ENCODE data around the gene ARFGAP2.

The ARFGAP2 gene

GRCh38 chr11:47176328-47177228 is at the start of gene ARFGAP2 (continued):
- peak; percentile 86; the same call in 1 of the 2 replicates for TF ChIP-seq PATZ1 (tag by site-specific recombination; IDR thresholded peaks at IDR 0.05)
- TF ChIP-seq GLI2 (tag by site-specific recombination; IDR thresholded peaks at IDR 0.05; ENCODE audit: borderline replicate concordance, low read depth): no peak
- no peak for TF ChIP-seq ELK4 (IDR thresholded peaks at IDR 0.05; ENCODE audit: borderline replicate concordance, low read depth, low read length)
- peak; percentile 50; the same call in 1 of the 2 replicates for TF ChIP-seq KLF8 (tag by site-specific recombination; IDR thresholded peaks at IDR 0.05)
- TF ChIP-seq ZNF394 (tag by site-specific recombination; IDR thresholded peaks at IDR 0.05; ENCODE audit: borderline replicate concordance): no peak
- peak; percentile 87 for TF ChIP-seq GLIS1 (tag by site-specific recombination; IDR thresholded peaks at IDR 0.05)
- no peak for TF ChIP-seq ZNF792 (tag by site-specific recombination; IDR thresholded peaks at IDR 0.05)
- no peak for TF ChIP-seq ZNF624 (tag by site-specific recombination; IDR thresholded peaks at IDR 0.05)
- TF ChIP-seq YY1 (tag by site-specific recombination; IDR thresholded peaks at IDR 0.05): peak; percentile 74
- peak; percentile 87 for TF ChIP-seq SP2 (tag by site-specific recombination; IDR thresholded peaks at IDR 0.05)
- peak; percentile 87 for TF ChIP-seq GLIS2 (tag by site-specific recombination; IDR thresholded peaks at IDR 0.05)
- TF ChIP-seq ZBTB17 (tag by site-specific recombination; IDR thresholded peaks at IDR 0.05): peak; percentile 68
- no peak for TF ChIP-seq ZNF449 (tag by site-specific recombination; IDR thresholded peaks at IDR 0.05)
- 0 out of 2 replicates have a peak, but pooled peaks have one; percentile 18 for TF ChIP-seq ZIC2 (tag by site-specific recombination; IDR thresholded peaks at IDR 0.05)
- TF ChIP-seq ZBTB26 (tag by site-specific recombination; optimal IDR thresholded peaks at IDR 0.05): peak; percentile 59

GRCh38 chr11:47225552-47226400 is 49.1 kb upstream of the ARFGAP2 start:
- CTCF ChIA-PET: interaction anchor here (0.6 to 1.5 kb wide), 3 partner anchors 33 to 41 kb away, joined by 3 to 7 read pairs (median 4); no protein-coding TSS in a partner anchor
- Histone ChIP-seq H3K4me1 (ENCODE audit: control insufficient read depth, insufficient read depth, low read length) (no peaks in the 10 kb centered on the region), H3K4me3 (ENCODE audit: low read depth, low read length) (no peak overlapping the region), H3K27ac (ENCODE audit: extremely low read depth, low read depth, low read length) (no peak overlapping the region), H3K36me3 (ENCODE audit: control insufficient read depth in 2 of 2, insufficient read depth in 1 of 2, low read length in 2 of 2) (peaks cover 49 to 90% of the 10 kb centered on the region in 2 experiments), H3K9me3 (ENCODE audit: control insufficient read depth, insufficient read depth, low read depth, low read length) (no peaks in the 10 kb centered on the region)
- peak; percentile 84 for TF ChIP-seq ZNF146 (tag by site-specific recombination; IDR thresholded peaks at IDR 0.05)
- no peak for TF ChIP-seq TCF7L2 (IDR thresholded peaks at IDR 0.05; ENCODE audit: borderline replicate concordance, low read depth, low read length)
- no peak for TF ChIP-seq SP3 (tag by site-specific recombination; IDR thresholded peaks at IDR 0.05)
- TF ChIP-seq ZNF121 (tag by site-specific recombination; IDR thresholded peaks at IDR 0.05): no peak
- TF ChIP-seq ZFP41 (tag by site-specific recombination; IDR thresholded peaks at IDR 0.05; ENCODE audit: borderline replicate concordance): no peak
- TF ChIP-seq ZNF664 (tag by site-specific recombination; IDR thresholded peaks at IDR 0.05): peak; percentile 57; the same call in 1 of the 2 replicates
- no peak for TF ChIP-seq FEZF1 (tag by site-specific recombination; IDR thresholded peaks at IDR 0.05)
- POLR2A ChIA-PET: interaction anchor here (0.7 kb wide), 1 partner anchor 9 kb away, joined by 3 read pairs; no protein-coding TSS in a partner anchor

All from HEK293 (cell line).